CD14-positive monocyte (primary cell): Measurements from ENCODE around the gene SNRPD1. TPM values are rescaled to one million over a fixed set of nuclear protein-coding genes. Genes with fewer than 3 reads are reported as not detected.
"Not testable (repeated sequence)": the region's sequence is repeated elsewhere in the genome, so short reads cannot be mapped to it uniquely, and the experiment has no call there.

Experiments
- DNase-seq, 3 donors: peaks; one replicate each; pipeline ENCODE4 v3.0.0-alpha.2; 2011 to 2022
- H2AFZ ChIP-seq: 2 replicates; pipeline ENCODE4 v1.6.0; 2012; ENCODE audit warnings: mild to moderate bottlenecking, low read depth, low read length, inconsistent platforms; ENCODE audit not compliant: insufficient read depth, poor library complexity, severe bottlenecking
- H3K27ac ChIP-seq, 2 donors: 1 replicate in 1 of 2; 2 replicates in 1 of 2; pipeline ENCODE4 v1.5.1; 2012 to 2013; ENCODE audit warnings: low read length in 2 of 2, control low read depth in 1 of 2, inconsistent platforms in 1 of 2, low read depth in 1 of 2, mild to moderate bottlenecking in 1 of 2
- H3K27me3 ChIP-seq, 2 donors: one replicate each; pipeline versions ENCODE4 v1.6.0 to v1.6.1; 2011 to 2013; ENCODE audit warnings: low read length in 2 of 2; ENCODE audit not compliant: control insufficient read depth in 2 of 2, insufficient read depth in 2 of 2
- H3K36me3 ChIP-seq, 2 donors: replicated peaks in 1 of 2; 1 replicate in 1 of 2; 2 replicates in 1 of 2; pipeline versions ENCODE4 v1.5.1 to v1.6.1; 2012 to 2013; ENCODE audit warnings: low read length in 2 of 2, control low read depth in 1 of 2, inconsistent platforms in 1 of 2, mild to moderate bottlenecking in 1 of 2; ENCODE audit not compliant: insufficient read depth in 2 of 2, control insufficient read depth in 1 of 2
- H3K4me1 ChIP-seq, 2 donors: 1 replicate in 1 of 2; 2 replicates in 1 of 2; pipeline versions ENCODE4 v1.5.1 to v1.6.1; 2012 to 2013; ENCODE audit warnings: low read length in 2 of 2, control low read depth in 1 of 2, inconsistent platforms in 1 of 2, mild to moderate bottlenecking in 1 of 2, moderate library complexity in 1 of 2; ENCODE audit not compliant: insufficient read depth in 2 of 2, control insufficient read depth in 1 of 2
- H3K4me2 ChIP-seq: replicated peaks from 2 replicates; pipeline ENCODE3; 2012; ENCODE audit warnings: low read length, moderate library complexity, mild to moderate bottlenecking; ENCODE audit not compliant: poor library complexity, severe bottlenecking; ENCODE audit errors: extremely low read depth
- H3K4me3 ChIP-seq, 3 experiments: fragments of 200-600 bp in 1 of 3; sonication (generic) in 1 of 3; replicated peaks in 1 of 3; 1 replicate in 2 of 3; 2 replicates in 1 of 3; pipeline ENCODE4 v1.5.1; 2011 to 2013; ENCODE audit warnings: low read length in 3 of 3, mild to moderate bottlenecking in 3 of 3, control low read depth in 2 of 3, low read depth in 2 of 3, inconsistent platforms in 1 of 3, moderate library complexity in 1 of 3
- H3K79me2 ChIP-seq: 2 replicates; pipeline ENCODE4 v1.6.0; 2012; ENCODE audit warnings: mild to moderate bottlenecking, control low read depth, inconsistent platforms, low read length, moderate library complexity; ENCODE audit not compliant: insufficient read depth
- H3K9ac ChIP-seq: 2 replicates; pipeline ENCODE4 v1.6.0; 2017; ENCODE audit warnings: low read length, mild to moderate bottlenecking; ENCODE audit not compliant: insufficient read depth, poor library complexity, severe bottlenecking
- H3K9me3 ChIP-seq, 2 donors: replicated peaks in 1 of 2; 1 replicate in 1 of 2; 2 replicates in 1 of 2; pipeline versions ENCODE4 v1.5.1 to v1.6.1; 2012 to 2013; ENCODE audit warnings: low read length in 2 of 2, control low read depth in 1 of 2; ENCODE audit not compliant: control insufficient read depth in 1 of 2, insufficient read depth in 1 of 2
- H4K20me1 ChIP-seq: 2 replicates; pipeline ENCODE4 v1.6.0; 2012; ENCODE audit warnings: mild to moderate bottlenecking, low read length, control low read depth, moderate library complexity; ENCODE audit not compliant: insufficient read depth
- H3K27ac Mint-ChIP-seq, 7 donors: one replicate each; pipeline ENCODE4 v1.8.0; 2020; ENCODE audit warnings: mild to moderate bottlenecking in 7 of 7, mixed read lengths in 7 of 7, moderate library complexity in 6 of 7, inconsistent platforms in 2 of 7
- H3K27me3 Mint-ChIP-seq, 3 donors: one replicate each; pipeline ENCODE4 v1.8.0; 2021 to 2022; ENCODE audit warnings: low read depth in 3 of 3, mild to moderate bottlenecking in 3 of 3, mixed read lengths in 3 of 3, moderate library complexity in 3 of 3, inconsistent platforms in 1 of 3
- H3K36me3 Mint-ChIP-seq, 2 donors: one replicate each; pipeline ENCODE4 v1.8.0; 2020; ENCODE audit warnings: mixed read lengths in 2 of 2, inconsistent platforms in 1 of 2, mild to moderate bottlenecking in 1 of 2
- H3K4me1 Mint-ChIP-seq: one replicate; pipeline ENCODE4 v1.8.0; 2020; ENCODE audit warnings: mild to moderate bottlenecking, mixed read lengths
- H3K4me3 Mint-ChIP-seq, 2 donors: one replicate each; pipeline ENCODE4 v1.8.0; 2020; ENCODE audit warnings: mild to moderate bottlenecking in 2 of 2, mixed read lengths in 2 of 2, moderate library complexity in 1 of 2
- H3K9me3 Mint-ChIP-seq, 7 donors: one replicate each; pipeline ENCODE4 v1.8.0; 2020 to 2022; ENCODE audit warnings: mixed read lengths in 7 of 7, mild to moderate bottlenecking in 6 of 7, moderate library complexity in 6 of 7, inconsistent platforms in 2 of 7
- CTCF ChIP-seq: fragments of 200-600 bp; IDR thresholded peaks from one replicate; pipeline ENCODE4 v1.8.0; 2022; ENCODE audit warnings: antibody characterized with exemption, mild to moderate bottlenecking
- WGBS: methylation state at CpG from one replicate; pipeline ENCODE4 v1.1.5; 2013; ENCODE audit warnings: missing lambda C conversion rate; ENCODE audit not compliant: insufficient coverage; 5-methylcytosine and 5-hydroxymethylcytosine counted together
- intact Hi-C, 2 donors: fragments of 100-400 bp; cut with micrococcal nuclease; formaldehyde crosslinking; loops; one replicate each; pipeline versions ENCODE4 v1.15.0 to v1.15.1; 2023
- polyA plus RNA-seq, 3 donors: library from polyadenylated mRNA; depleted of rRNA in 1 of 3; unstranded in 2 of 3; stranded (reverse) in 1 of 3; fragments of 300-500 nt in 2 of 3; fragments of >200 nt in 1 of 3; fragmentation: Illumina TruSeq in 2 of 3; gene quantifications; 1 replicate in 2 of 3; 2 replicates in 1 of 3; pipeline ENCODE4 v1.2.3, GENCODE V29; 2012 to 2021

Gene SNRPD1
- polyA plus RNA-seq, 3 donors, result 13.0 to 56.7 (median 50.9) TPM

GRCh38 chr18:21621640-21622039 is 9.5 kb downstream of the SNRPD1 start:
- not testable (repeated sequence) for H3K27ac ChIP-seq, H2AFZ ChIP-seq, H3K9ac ChIP-seq, H3K9me3 ChIP-seq, H3K27me3 Mint-ChIP-seq, H3K9me3 Mint-ChIP-seq, H3K4me3 Mint-ChIP-seq, H3K4me2 ChIP-seq, H3K4me1 ChIP-seq, H3K27me3 ChIP-seq, H3K4me1 Mint-ChIP-seq, DNase-seq, H3K4me3 ChIP-seq
- Histone ChIP-seq H3K79me2 (peaks cover 85% of the 10 kb centered on the region), H3K36me3 (peaks cover 39 to 60% of the 10 kb centered on the region in 2 donors), H4K20me1 (peaks cover 36% of the 10 kb centered on the region)
- Mint-ChIP-seq H3K27ac (peak overlapping the region in 2 of 7 donors; percentile 33 to 57), H3K36me3 (peaks cover 41 to 76% of the 10 kb centered on the region in 2 donors)
- intact Hi-C loops, result loop anchor here in 1 of 2 donors (2.0 kb wide), 1 partner anchor 45 kb away; no protein-coding TSS in a partner anchor
- WGBS, result 100% methylated on average over 4 of the region's 9 CpGs

- DNase-seq, result no peak
- Histone ChIP-seq H3K9me3 (no peaks in the 10 kb centered on the region), H3K27me3 (no peaks in the 10 kb centered on the region), H3K4me2 (no peak overlapping the region), H3K9ac (no peak overlapping the region), H3K4me1 (no peaks in the 10 kb centered on the region), H3K36me3 (peaks cover 62 to 85% of the 10 kb centered on the region in 2 donors), H3K27ac (no peak overlapping the region), H2AFZ (no peak overlapping the region), H3K79me2 (peaks cover 19% of the 10 kb centered on the region), H4K20me1 (peaks cover 3% of the 10 kb centered on the region), H3K4me3 (no peak overlapping the region)
- Mint-ChIP-seq H3K4me1 (no peaks in the 10 kb centered on the region), H3K36me3 (peaks cover 48 to 86% of the 10 kb centered on the region in 2 donors), H3K4me3 (no peak overlapping the region), H3K27ac (peak overlapping the region in 5 of 7 donors; percentile 22 to 82 (median 47)), H3K27me3 (no peaks in the 10 kb centered on the region), H3K9me3 (peaks cover 0 to 2% (median 0%) of the 10 kb centered on the region in 7 donors)
- no peak for TF ChIP-seq CTCF
- 79% methylated on average over 6 of the region's 9 CpGs for WGBS
- intact Hi-C loops, result no loop called here
Measured at GRCh38 chr18:21629089-21629832, 17.1 kb downstream of the SNRPD1 start.
